SJSA1 (cell line): ENCODE measurements around the gene FGF22. TPM values are rescaled to one million over a fixed set of nuclear protein-coding genes. Genes with fewer than 3 reads are reported as not detected.

ENCODE experiments used
- DNase-seq, 2 experiments: peaks; one replicate each; pipeline ENCODE4 v3.0.0-alpha.2; 2015 to 2020; ENCODE audit warnings: low spot score in 2 of 2, low read depth in 1 of 2
- H3K27ac ChIP-seq: fragments of 250-450 bp; sonication (Bioruptor Pico); 2 replicates; pipeline ENCODE4 v1.5.1; 2020; ENCODE audit warnings: mild to moderate bottlenecking, moderate library complexity
- H3K27me3 ChIP-seq: fragments of 250-450 bp; sonication (Bioruptor Pico); replicated peaks from 2 replicates; pipeline ENCODE4 v1.5.1; 2020; ENCODE audit warnings: mild to moderate bottlenecking, moderate library complexity
- H3K36me3 ChIP-seq: fragments of 250-450 bp; sonication (Bioruptor Pico); 2 replicates; pipeline ENCODE4 v1.5.1; 2020; ENCODE audit warnings: mild to moderate bottlenecking
- H3K4me1 ChIP-seq: fragments of 250-450 bp; sonication (Bioruptor Pico); replicated peaks from 2 replicates; pipeline ENCODE4 v1.6.1; 2021; ENCODE audit warnings: mild to moderate bottlenecking
- H3K4me3 ChIP-seq: fragments of 250-450 bp; sonication (Bioruptor Pico); 2 replicates; pipeline ENCODE4 v1.5.1; 2020; ENCODE audit warnings: mild to moderate bottlenecking
- H3K9me3 ChIP-seq: fragments of 250-450 bp; sonication (Bioruptor Pico); replicated peaks from 2 replicates; pipeline ENCODE4 v1.5.1; 2020; ENCODE audit warnings: mild to moderate bottlenecking
- total RNA-seq: library from RNA; depleted of rRNA; stranded (reverse); fragments of >200 nt; shearing (Covaris generic); gene quantifications from 2 replicates; pipeline ENCODE4 v1.2.3, GENCODE V29; 2014; rRNA removed

Gene FGF22
- 0.13 TPM in 1 of 2 replicates, not detected in the other for total RNA-seq

DNA sequence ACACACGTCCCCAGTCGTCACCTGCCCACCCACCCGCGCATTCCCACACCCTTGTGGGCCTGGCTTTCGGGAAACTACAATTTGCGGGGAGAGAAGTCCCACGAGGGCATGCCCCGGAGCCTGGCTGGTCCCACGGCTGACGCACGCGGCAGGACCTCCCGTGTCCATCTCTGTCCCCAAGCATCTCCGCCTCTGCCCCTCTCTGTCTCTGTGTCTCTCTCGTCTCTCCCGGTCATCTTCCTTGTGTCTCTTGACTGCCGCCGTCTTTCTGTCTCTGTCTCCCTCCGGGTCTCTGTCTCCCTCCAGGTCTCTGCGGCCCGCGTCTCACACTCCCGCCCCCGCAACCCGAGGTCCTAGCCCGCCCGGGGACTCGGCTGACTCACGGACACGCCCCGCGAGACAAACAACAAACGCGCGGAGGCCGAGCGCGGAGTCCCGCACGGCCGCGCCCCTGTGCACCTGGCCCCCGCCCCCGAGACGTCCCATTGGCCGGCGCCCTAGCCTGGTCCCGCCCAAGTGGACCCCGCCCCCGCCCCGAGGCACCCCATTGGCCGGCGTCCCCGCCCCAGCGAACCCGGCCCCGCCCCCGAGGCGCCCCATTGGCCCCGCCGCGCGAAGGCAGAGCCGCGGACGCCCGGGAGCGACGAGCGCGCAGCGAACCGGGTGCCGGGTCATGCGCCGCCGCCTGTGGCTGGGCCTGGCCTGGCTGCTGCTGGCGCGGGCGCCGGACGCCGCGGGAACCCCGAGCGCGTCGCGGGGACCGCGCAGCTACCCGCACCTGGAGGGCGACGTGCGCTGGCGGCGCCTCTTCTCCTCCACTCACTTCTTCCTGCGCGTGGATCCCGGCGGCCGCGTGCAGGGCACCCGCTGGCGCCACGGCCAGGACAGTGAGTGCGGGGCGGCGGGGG lies at the start of gene FGF22:
TSS of gene FGF22 (plus strand) at position 627 of the 908 bp plus-strand sequence. CDS start at position 674, 47 bp downstream.
- H3K4me1 ChIP-seq = peaks cover 14% of the 10 kb centered on the region
- H3K9me3 ChIP-seq = no peaks in the 10 kb centered on the region
- no peaks in the 10 kb centered on the region; the same call in 1 of the 2 replicates for H3K27me3 ChIP-seq
- peaks cover 3% of the 10 kb centered on the region for H3K36me3 ChIP-seq
- H3K4me3 ChIP-seq = peak within 1 kb of the TSS; percentile 43
- peak; percentile 68 to 93 for DNase-seq
- H3K27ac ChIP-seq = no peak within 1 kb of the TSS

DNA sequence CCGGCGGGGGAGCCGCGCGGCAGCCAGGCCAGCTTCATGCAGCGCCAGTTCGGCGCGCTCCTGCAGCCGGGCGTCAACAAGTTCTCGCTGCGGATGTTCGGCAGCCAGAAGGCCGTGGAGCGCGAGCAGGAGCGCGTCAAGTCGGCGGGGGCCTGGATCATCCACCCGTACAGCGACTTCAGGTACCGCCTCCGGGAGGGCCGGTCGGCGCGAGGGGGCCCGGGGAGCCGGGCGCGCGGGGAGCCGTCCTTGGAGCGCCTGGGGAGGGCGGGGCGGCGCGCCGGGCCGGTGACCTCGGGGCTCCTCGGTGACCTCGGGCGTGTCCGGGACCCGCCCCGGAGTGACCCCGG lies 49.3 kb upstream of the FGF22 start:
- H3K4me1 ChIP-seq = peaks cover 47% of the 10 kb centered on the region
- no peak for DNase-seq
- peaks cover 21% of the 10 kb centered on the region for H3K27me3 ChIP-seq
- H3K4me3 ChIP-seq = peak overlapping the region; percentile 33
- peaks cover 3% of the 10 kb centered on the region; the same call in 1 of the 2 replicates for H3K9me3 ChIP-seq
- H3K36me3 ChIP-seq = no peaks in the 10 kb centered on the region
- no peak overlapping the region for H3K27ac ChIP-seq

DNA sequence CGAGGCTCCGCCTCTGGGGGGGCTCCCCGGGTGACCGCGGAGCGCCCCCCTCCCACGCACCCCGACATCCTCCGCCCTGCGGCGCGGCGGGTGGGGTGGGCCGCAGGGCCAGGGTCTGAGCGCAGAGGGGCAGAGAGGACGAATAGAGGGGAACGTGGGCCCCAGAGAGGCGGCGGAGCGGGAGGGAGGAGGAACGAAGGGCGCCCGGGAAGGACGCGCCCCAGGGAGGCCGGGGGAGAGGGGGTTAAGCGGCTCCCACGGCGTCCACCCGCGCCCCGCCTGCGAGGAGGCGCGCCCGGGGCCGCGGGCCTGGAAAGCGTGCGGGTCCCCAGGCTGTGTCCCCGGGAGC lies 49.0 kb upstream of the FGF22 start:
- Histone ChIP-seq H3K36me3 (no peaks in the 10 kb centered on the region), H3K9me3 (peaks cover 3% of the 10 kb centered on the region; the same call in 1 of the 2 replicates), H3K27me3 (peaks cover 21% of the 10 kb centered on the region), H3K4me3 (peak overlapping the region; percentile 33), H3K4me1 (peaks cover 44% of the 10 kb centered on the region), H3K27ac (no peak overlapping the region)
- no peak for DNase-seq

GRCh38 chr19:591099-591958 lies 48.4 kb upstream of the FGF22 start:
- Histone ChIP-seq H3K9me3 (peaks cover 3% of the 10 kb centered on the region; the same call in 1 of the 2 replicates), H3K27ac (no peak overlapping the region), H3K4me1 (peaks cover 42% of the 10 kb centered on the region), H3K27me3 (peaks cover 21% of the 10 kb centered on the region), H3K4me3 (peak overlapping the region; percentile 33; the same call in 1 of the 2 replicates), H3K36me3 (no peaks in the 10 kb centered on the region)
- DNase-seq = no peak

GRCh38 chr19:592101-592500 lies 47.6 kb upstream of the FGF22 start:
- no peak overlapping the region for H3K4me3 ChIP-seq
- peaks cover 3% of the 10 kb centered on the region; the same call in 1 of the 2 replicates for H3K9me3 ChIP-seq
- no peaks in the 10 kb centered on the region for H3K36me3 ChIP-seq
- no peak for DNase-seq
- H3K4me1 ChIP-seq = peaks cover 36% of the 10 kb centered on the region
- peaks cover 21% of the 10 kb centered on the region for H3K27me3 ChIP-seq
- no peak overlapping the region for H3K27ac ChIP-seq

- Histone ChIP-seq H3K4me1 (peaks cover 26% of the 10 kb centered on the region), H3K4me3 (no peak overlapping the region), H3K9me3 (peaks cover 3% of the 10 kb centered on the region; the same call in 1 of the 2 replicates), H3K27me3 (peaks cover 21% of the 10 kb centered on the region), H3K36me3 (no peaks in the 10 kb centered on the region), H3K27ac (no peak overlapping the region)
- DNase-seq = no peak
These were observed 46.6 kb upstream of the FGF22 start for GRCh38 chr19:593055-593454.

GRCh38 chr19:593505-593904 lies 46.2 kb upstream of the FGF22 start:
- no peak overlapping the region for H3K27ac ChIP-seq
- H3K36me3 ChIP-seq = no peaks in the 10 kb centered on the region
- no peak overlapping the region for H3K4me3 ChIP-seq
- H3K4me1 ChIP-seq = peaks cover 22% of the 10 kb centered on the region
- DNase-seq = no peak
- H3K9me3 ChIP-seq = peaks cover 3% of the 10 kb centered on the region; the same call in 1 of the 2 replicates
- peaks cover 21% of the 10 kb centered on the region for H3K27me3 ChIP-seq

DNA sequence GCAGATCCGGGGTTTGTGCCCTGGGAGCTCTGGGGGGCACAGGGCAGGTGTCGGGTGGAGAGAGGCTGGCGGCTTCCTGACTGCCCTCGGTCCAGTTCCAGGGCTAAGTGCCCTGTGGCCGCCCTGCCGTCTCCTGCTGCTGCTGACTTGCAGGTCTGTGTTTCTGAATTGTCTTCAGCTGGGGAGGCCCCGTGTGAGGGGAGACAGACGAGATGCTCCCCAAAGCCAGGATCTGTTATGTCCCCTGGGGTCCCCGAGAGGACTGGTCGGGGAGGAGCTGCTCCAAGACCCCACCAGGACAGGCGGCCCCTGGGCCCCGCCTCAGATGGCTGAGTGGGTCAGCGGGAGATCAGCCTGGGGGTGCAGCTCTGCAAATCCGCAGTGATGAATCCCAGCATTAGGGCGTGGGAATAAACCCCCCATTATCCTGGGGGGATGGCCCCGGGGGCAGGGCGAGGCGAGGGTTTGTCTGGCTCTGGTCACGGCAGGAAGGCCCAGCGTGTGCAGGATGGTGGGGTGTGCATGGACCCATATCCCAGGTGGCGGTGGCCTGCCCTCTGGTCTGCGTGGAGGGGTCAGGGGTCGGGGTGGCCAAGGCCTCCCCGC lies 45.3 kb upstream of the FGF22 start:
- no peaks in the 10 kb centered on the region for H3K36me3 ChIP-seq
- H3K27me3 ChIP-seq = peaks cover 17% of the 10 kb centered on the region
- H3K4me1 ChIP-seq = peaks cover 13% of the 10 kb centered on the region
- DNase-seq = no peak
- no peak overlapping the region for H3K4me3 ChIP-seq
- no peak overlapping the region for H3K27ac ChIP-seq
- H3K9me3 ChIP-seq = peaks cover 3% of the 10 kb centered on the region; the same call in 1 of the 2 replicates

DNA sequence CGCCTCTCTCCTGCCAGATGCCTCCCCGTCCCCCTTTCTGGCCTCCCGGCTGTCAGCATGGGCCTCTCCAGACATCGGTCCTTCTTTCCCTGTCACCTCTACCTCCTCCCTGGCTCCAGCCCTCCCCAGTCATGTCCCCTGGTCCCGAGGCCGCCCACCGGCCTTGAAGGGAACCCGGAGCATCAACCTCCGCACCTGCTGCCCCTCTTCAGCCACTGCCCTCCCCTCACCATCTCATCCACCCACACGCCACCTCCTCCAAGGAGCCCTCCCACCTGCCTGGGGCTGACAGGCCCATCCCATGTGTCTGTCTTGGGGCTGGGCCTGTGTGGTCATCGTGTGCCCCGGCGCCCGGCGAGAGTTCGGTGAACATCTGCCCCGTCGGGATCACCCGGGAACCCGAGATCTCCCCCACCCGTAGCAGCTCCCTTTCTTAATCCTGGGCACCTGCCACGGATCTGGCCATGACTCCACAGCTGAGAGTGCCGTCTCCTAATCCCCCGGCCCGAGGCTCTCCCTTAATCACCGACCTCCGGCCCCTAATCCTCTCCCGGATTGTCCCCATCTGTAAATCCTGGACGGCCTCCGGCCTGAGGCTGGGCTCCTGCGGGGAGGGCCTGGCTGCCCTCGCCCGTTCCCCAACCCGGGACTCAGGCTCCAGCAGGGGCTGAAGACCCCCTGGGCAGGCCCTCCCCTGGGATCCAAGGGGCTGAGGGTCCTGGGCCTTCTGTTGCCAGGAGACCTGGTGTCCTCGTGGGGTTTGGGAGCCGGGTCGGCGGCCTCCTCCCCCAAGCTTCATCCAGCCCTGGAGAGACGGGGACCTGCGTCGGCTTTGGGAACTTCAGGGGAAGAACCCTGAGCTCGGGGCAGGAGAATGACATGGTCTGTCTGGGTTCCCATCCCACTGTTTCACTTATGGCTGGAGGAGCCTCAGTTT lies 44.1 kb upstream of the FGF22 start:
- H3K4me1 ChIP-seq = peaks cover 7% of the 10 kb centered on the region

DNA sequence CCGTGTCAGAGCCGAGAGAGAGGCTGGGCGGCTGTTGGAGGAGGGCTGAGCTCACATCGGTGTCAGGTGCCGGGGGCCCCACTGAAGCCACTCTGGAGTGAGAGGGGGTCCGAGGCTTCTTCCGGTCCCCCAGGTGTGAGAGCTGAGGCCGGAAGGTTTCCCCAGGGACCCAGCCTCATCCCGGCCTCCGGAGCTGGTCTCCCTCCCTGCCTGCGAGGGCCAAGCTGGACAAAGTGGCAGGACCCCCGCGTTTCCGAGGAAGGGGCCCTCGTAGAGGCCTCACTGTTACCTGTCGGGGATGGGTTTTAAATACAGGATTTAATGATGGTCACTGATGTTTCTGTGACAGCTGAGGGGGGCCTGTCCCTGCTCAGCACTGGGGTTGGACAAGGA lies 43.4 kb upstream of the FGF22 start:
- peaks cover 6% of the 10 kb centered on the region for H3K27me3 ChIP-seq
- 0 out of 2 replicates have a peak, but pooled peaks cover under 1% of the 10 kb centered on the region for H3K9me3 ChIP-seq
- DNase-seq = no peak
- H3K27ac ChIP-seq = no peak overlapping the region
- no peak overlapping the region for H3K4me3 ChIP-seq
- no peaks in the 10 kb centered on the region for H3K36me3 ChIP-seq
- H3K4me1 ChIP-seq = peaks cover under 1% of the 10 kb centered on the region; the same call in 1 of the 2 replicates

More for the DNA sequence above, 44.1 kb upstream of the FGF22 start:
- Histone ChIP-seq H3K36me3 (no peaks in the 10 kb centered on the region), H3K9me3 (peaks cover 3% of the 10 kb centered on the region; the same call in 1 of the 2 replicates), H3K4me3 (no peak overlapping the region), H3K27ac (no peak overlapping the region), H3K27me3 (peaks cover 12% of the 10 kb centered on the region)
- no peak for DNase-seq

- Histone ChIP-seq H3K9me3 (no peaks in the 10 kb centered on the region), H3K4me3 (no peak overlapping the region), H3K27me3 (no peaks in the 10 kb centered on the region), H3K4me1 (no peaks in the 10 kb centered on the region), H3K27ac (no peak overlapping the region), H3K36me3 (no peaks in the 10 kb centered on the region)
- DNase-seq = no peak
These were observed 42.0 kb upstream of the FGF22 start for GRCh38 chr19:597406-598315.

DNA sequence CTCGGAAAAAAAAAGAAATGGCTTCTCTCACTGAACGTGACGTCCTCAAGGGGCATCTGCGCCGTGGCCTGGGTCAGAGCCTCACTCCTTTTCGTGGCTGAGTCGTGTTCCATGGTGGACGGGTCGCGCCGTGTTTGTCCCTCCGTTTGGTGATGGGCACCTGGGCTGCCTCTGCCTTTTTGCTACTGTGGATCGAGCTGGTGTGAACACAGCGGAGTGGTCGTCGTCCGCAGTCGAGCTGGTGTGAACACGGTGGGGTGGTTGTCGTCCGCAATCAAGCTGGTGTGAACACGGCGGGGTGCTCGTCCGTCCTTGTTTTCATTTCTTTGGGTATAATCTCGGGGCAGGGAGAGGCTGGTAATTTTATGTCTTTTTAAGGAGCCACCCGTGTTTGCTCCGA lies 38.4 kb upstream of the FGF22 start:
- H3K27me3 ChIP-seq = no peaks in the 10 kb centered on the region
- no peak overlapping the region for H3K4me3 ChIP-seq
- no peak overlapping the region for H3K27ac ChIP-seq
- H3K36me3 ChIP-seq = no peaks in the 10 kb centered on the region
- no peaks in the 10 kb centered on the region for H3K9me3 ChIP-seq
- DNase-seq = no peak
- H3K4me1 ChIP-seq = no peaks in the 10 kb centered on the region
